IMR-90 (cell line): Measurements from ENCODE around the gene SOX9. TPM values are rescaled to one million over a fixed set of nuclear protein-coding genes. Genes with fewer than 3 reads are reported as not detected.

ENCODE experiments used
- ATAC-seq: fragments of 200-7000 bp; cut with Tn5 transposase; 2 replicates; pipeline ENCODE4 v1.9.1; 2020; ENCODE audit warnings: low read depth, mild to moderate bottlenecking, moderate library complexity
- BruUV-seq: library from RNA; stranded (reverse); fragments of 400-500 nt; replicated peaks from 2 replicates; lab custom pipeline; 2021; lab: Mats Ljungman, UMichigan
- CTCF ChIA-PET: fragments of 300-600 bp; formaldehyde crosslinking; extraction: SDS; loops from one replicate; lab custom pipeline; 2021; ENCODE audit warnings: antibody characterized with exemption; lab: Yijun Ruan, JAX
- POLR2A ChIA-PET: fragments of 300-600 bp; sonication (Branson Sonifier 250); formaldehyde crosslinking; loops from one replicate; lab custom pipeline; 2022; ENCODE audit warnings: antibody characterized with exemption; ENCODE audit not compliant: unreplicated experiment; lab: Charles Lee
- DNase-seq: peaks from one replicate; pipeline ENCODE4 v3.0.0; 2013
- H2AFZ ChIP-seq: replicated peaks from 2 replicates; pipeline ENCODE3; 2013; ENCODE audit warnings: low read length, mild to moderate bottlenecking; ENCODE audit not compliant: poor library complexity
- H2AK5ac ChIP-seq: 2 replicates; pipeline ENCODE4 v1.6.1; 2013; ENCODE audit warnings: low read depth, low read length, inconsistent platforms
- H2AK9ac ChIP-seq: replicated peaks from 2 replicates; pipeline ENCODE3; 2013; ENCODE audit warnings: mild to moderate bottlenecking, low read depth, low read length, moderate library complexity; ENCODE audit not compliant: poor library complexity
- H2BK120ac ChIP-seq: 2 replicates; pipeline ENCODE4 v1.6.1; 2013; ENCODE audit warnings: low read depth, low read length, inconsistent platforms
- H2BK15ac ChIP-seq: 3 replicates; pipeline ENCODE4 v1.6.1; 2013; ENCODE audit warnings: low read depth, low read length, inconsistent platforms
- H2BK20ac ChIP-seq: 2 replicates; pipeline ENCODE4 v1.6.1; 2013; ENCODE audit warnings: low read depth, mild to moderate bottlenecking, inconsistent platforms, low read length, moderate library complexity
- H2BK5ac ChIP-seq: 2 replicates; pipeline ENCODE4 v1.6.1; 2013; ENCODE audit warnings: mild to moderate bottlenecking, low read depth, low read length, inconsistent platforms; ENCODE audit not compliant: poor library complexity, severe bottlenecking
- H3K14ac ChIP-seq: replicated peaks from 2 replicates; pipeline ENCODE4 v1.6.1; 2013; ENCODE audit warnings: low read depth, low read length, inconsistent platforms
- H3K18ac ChIP-seq: 2 replicates; pipeline ENCODE4 v1.6.1; 2013; ENCODE audit warnings: low read depth, low read length, control low read depth
- H3K23ac ChIP-seq: 2 replicates; pipeline ENCODE4 v1.6.1; 2013; ENCODE audit warnings: low read depth, low read length, inconsistent platforms
- H3K27ac ChIP-seq: 2 replicates; pipeline ENCODE4 v1.5.1; 2013; ENCODE audit warnings: mild to moderate bottlenecking, control low read depth, low read length; ENCODE audit not compliant: insufficient read depth
- H3K27me3 ChIP-seq: 2 replicates; pipeline ENCODE4 v1.6.1; 2013; ENCODE audit warnings: low read length; ENCODE audit not compliant: control insufficient read depth, insufficient read depth
- H3K36me3 ChIP-seq: 2 replicates; pipeline ENCODE4 v1.6.1; 2013; ENCODE audit warnings: low read length, mixed read lengths; ENCODE audit not compliant: control insufficient read depth, insufficient read depth
- H3K4ac ChIP-seq: 2 replicates; pipeline ENCODE4 v1.6.1; 2013; ENCODE audit warnings: low read depth, low read length, inconsistent platforms
- H3K4me1 ChIP-seq: 2 replicates; pipeline ENCODE4 v1.6.1; 2013; ENCODE audit warnings: low read length, mixed read lengths; ENCODE audit not compliant: control insufficient read depth, insufficient read depth
- H3K4me2 ChIP-seq: 2 replicates; pipeline ENCODE4 v1.6.1; 2013; ENCODE audit warnings: low read depth, mild to moderate bottlenecking, control low read depth, low read length, moderate library complexity
- H3K4me3 ChIP-seq: 2 replicates; pipeline ENCODE4 v1.5.1; 2013; ENCODE audit warnings: low read depth, mild to moderate bottlenecking, control low read depth, low read length, moderate library complexity; ENCODE audit not compliant: insufficient read depth
- H3K56ac ChIP-seq: 2 replicates; pipeline ENCODE4 v1.6.1; 2013; ENCODE audit warnings: low read length, inconsistent platforms; ENCODE audit not compliant: insufficient read depth; ENCODE audit errors: extremely low read depth
- H3K79me1 ChIP-seq, 2 experiments: 2 replicates each; pipeline ENCODE4 v1.6.1; 2013; ENCODE audit warnings: low read length in 2 of 2, inconsistent platforms in 1 of 2, low read depth in 1 of 2
- H3K9ac ChIP-seq: 2 replicates; pipeline ENCODE4 v1.6.1; 2013; ENCODE audit warnings: low read depth, low read length, control low read depth
- H3K9me1 ChIP-seq: 2 replicates; pipeline ENCODE4 v1.6.1; 2013; ENCODE audit warnings: low read length, inconsistent platforms; ENCODE audit not compliant: insufficient read depth
- H3K9me3 ChIP-seq: 2 replicates; pipeline ENCODE4 v1.6.1; 2013; ENCODE audit warnings: low read length; ENCODE audit not compliant: control insufficient read depth, insufficient read depth
- H4K20me1 ChIP-seq: 2 replicates; pipeline ENCODE4 v1.6.1; 2013; ENCODE audit warnings: low read length, inconsistent platforms; ENCODE audit not compliant: insufficient read depth
- H4K5ac ChIP-seq: 2 replicates; pipeline ENCODE4 v1.6.1; 2013; ENCODE audit warnings: mild to moderate bottlenecking, low read depth, low read length, control low read depth
- H4K8ac ChIP-seq, 2 experiments: 2 replicates each; pipeline ENCODE4 v1.6.1; 2013; ENCODE audit warnings: low read depth in 2 of 2, low read length in 2 of 2, control low read depth in 1 of 2, inconsistent platforms in 1 of 2
- H4K91ac ChIP-seq: 2 replicates; pipeline ENCODE4 v1.6.1; 2013; ENCODE audit warnings: low read depth, low read length, inconsistent platforms; ENCODE audit not compliant: insufficient read depth
- BHLHE40 ChIP-seq: fragments of 150-350 bp; IDR thresholded peaks from 2 replicates; pipeline ENCODE4 v1.6.1; 2016; ENCODE audit warnings: mild to moderate bottlenecking, low read depth, low read length
- CEBPB ChIP-seq: IDR thresholded peaks from 2 replicates; pipeline ENCODE4 v1.6.1; 2012; ENCODE audit warnings: low read depth, low read length, improper control_type of control experiment
- CHD1 ChIP-seq: IDR thresholded peaks from 2 replicates; pipeline ENCODE4 v1.6.1; 2012; ENCODE audit warnings: low read depth, low read length, improper control_type of control experiment
- CTCF ChIP-seq: conservative IDR thresholded peaks from 2 replicates; pipeline ENCODE4 v1.5.1; 2012; ENCODE audit warnings: mild to moderate bottlenecking, low read depth, low read length, improper control_type of control experiment
- ELK1 ChIP-seq: fragments of 150-350 bp; IDR thresholded peaks from 2 replicates; pipeline ENCODE4 v1.6.1; 2016; ENCODE audit warnings: low read depth, mild to moderate bottlenecking, low read length, moderate library complexity, borderline replicate concordance
- FOS ChIP-seq: fragments of 150-350 bp; IDR thresholded peaks from 2 replicates; pipeline ENCODE4 v1.6.1; 2016; ENCODE audit warnings: low read depth, low read length
- MAFK ChIP-seq: IDR thresholded peaks from 2 replicates; pipeline ENCODE4 v1.6.1; 2012; ENCODE audit warnings: low read depth, low read length, improper control_type of control experiment
- NFE2L2 ChIP-seq: fragments of 150-350 bp; IDR thresholded peaks from 2 replicates; pipeline ENCODE4 v1.6.1; 2016; ENCODE audit warnings: low read depth, mild to moderate bottlenecking, low read length
- POLR2A ChIP-seq: IDR thresholded peaks from 2 replicates; pipeline ENCODE4 v1.6.1; 2012; ENCODE audit warnings: mild to moderate bottlenecking, low read depth, low read length
- RAD21 ChIP-seq: IDR thresholded peaks from 2 replicates; pipeline ENCODE4 v1.6.1; 2012; ENCODE audit warnings: low read length, improper control_type of control experiment
- RCOR1 ChIP-seq: IDR thresholded peaks from 2 replicates; pipeline ENCODE4 v1.6.1; 2012; ENCODE audit warnings: mild to moderate bottlenecking, low read length, improper control_type of control experiment; ENCODE audit not compliant: insufficient replicate concordance
- RFX5 ChIP-seq: IDR thresholded peaks from 2 replicates; pipeline ENCODE4 v1.8.0; 2012; ENCODE audit warnings: low read depth, mild to moderate bottlenecking, low read length, moderate library complexity
- SMC3 ChIP-seq: fragments of 150-350 bp; IDR thresholded peaks from 2 replicates; pipeline ENCODE4 v1.6.1; 2016; ENCODE audit warnings: low read depth, mild to moderate bottlenecking, antibody characterized with exemption, low read length, moderate library complexity
- USF2 ChIP-seq: fragments of 150-350 bp; IDR thresholded peaks from 2 replicates; pipeline ENCODE4 v1.6.1; 2017; ENCODE audit warnings: mild to moderate bottlenecking, antibody characterized with exemption, low read length, low read depth
- WGBS, 2 experiments: methylation state at CpG; one replicate each; pipeline versions ENCODE4 v1.1.5 to v1.1.7; 2013; ENCODE audit warnings: missing lambda C conversion rate in 2 of 2; ENCODE audit not compliant: insufficient read length in 1 of 2; ENCODE audit errors: extremely low coverage in 2 of 2; 5-methylcytosine and 5-hydroxymethylcytosine counted together
- dilution Hi-C: fragments of 300-500 bp; cut with HindIII; formaldehyde crosslinking; loops from one replicate; pipeline ENCODE4 v1.14.3; 2018; ENCODE audit warnings: low sequenced_read_pairs; ENCODE audit not compliant: unreplicated experiment
- in situ Hi-C: fragments of 300-500 bp; cut with MboI; formaldehyde crosslinking; loops from 3 replicates; pipeline ENCODE4 v1.14.3; 2019; ENCODE audit warnings: low sequenced_read_pairs, inconsistent platforms, mixed read lengths
- intact Hi-C: fragments of 100-400 bp; cut with micrococcal nuclease; formaldehyde crosslinking; loops from 2 replicates; pipeline ENCODE4 v1.10.0; 2022
- polyA plus RNA-seq, 3 experiments: library from polyadenylated mRNA; depleted of rRNA; stranded (reverse); fragments of >200 nt; gene quantifications; 2 replicates each; pipeline ENCODE4 v1.2.3, GENCODE V29; 2012; ENCODE audit warnings: low replicate concordance in 1 of 3
- total RNA-seq: library from RNA; depleted of rRNA; stranded (reverse); fragments of >200 nt; gene quantifications from 2 replicates; pipeline ENCODE4 v1.2.3, GENCODE V29; 2012

Gene SOX9
- total and polyA plus RNA-seq, 2 of the 4 experiments (the other 2 are of a cell fraction) = 4.1 to 12.7 TPM

- Histone ChIP-seq H3K14ac (no peak overlapping the region), H3K4me3 (no peak overlapping the region), H3K9me3 (no peaks in the 10 kb centered on the region), H3K4me1 (no peaks in the 10 kb centered on the region; the same call in 1 of the 2 replicates), H2BK15ac (no peak overlapping the region), H2AK5ac (no peak overlapping the region; the same call in 1 of the 2 replicates), H4K91ac (no peak overlapping the region), H2BK120ac (no peak overlapping the region), H4K20me1 (no peaks in the 10 kb centered on the region), H3K18ac (no peak overlapping the region; the same call in 1 of the 2 replicates), H4K8ac (no peak overlapping the region), H3K79me1 (no peaks in the 10 kb centered on the region), H2BK5ac (no peak overlapping the region), H3K23ac (no peak overlapping the region), H3K4ac (no peak overlapping the region; the same call in 1 of the 2 replicates), H3K9me1 (no peaks in the 10 kb centered on the region), H3K4me2 (no peak overlapping the region), H3K27me3 (no peaks in the 10 kb centered on the region), H3K56ac (no peak overlapping the region), H3K9ac (no peak overlapping the region), H2BK20ac (no peak overlapping the region), H3K27ac (peak overlapping the region; percentile 9; the same call in 1 of the 2 replicates), H2AK9ac (peak overlapping the region; percentile 9), H2AFZ (peak overlapping the region; percentile 33), H4K5ac (no peak overlapping the region), H3K36me3 (no peaks in the 10 kb centered on the region)
- dilution Hi-C loops = no loop called here
- no TSS peak for BruUV-seq
- CTCF ChIA-PET = no interaction called here
- WGBS, 2 experiments = 47% methylated on average over 7 of the region's 15 CpGs; no CpG with 5 or more reads in 1 of the 2 experiments
- intact Hi-C loops = no loop called here
- in situ Hi-C loops = no loop called here
- DNase-seq (peak; percentile 44), ATAC-seq (peak; percentile 40; the same call in 1 of the 2 replicates)
- POLR2A ChIA-PET = no interaction called here
- no peak for TF ChIP-seq RCOR1
- no peak for TF ChIP-seq BHLHE40
- TF ChIP-seq CHD1 = no peak
- no peak for TF ChIP-seq RFX5
- no peak for TF ChIP-seq SMC3
- no peak for TF ChIP-seq RAD21
- no peak for TF ChIP-seq NFE2L2
- no peak for TF ChIP-seq MAFK
- no peak for TF ChIP-seq CEBPB
- TF ChIP-seq USF2 = no peak
- no peak for TF ChIP-seq FOS
- TF ChIP-seq ELK1 = no peak
- no peak for TF ChIP-seq CTCF
- TF ChIP-seq POLR2A = no peak
Observed at GRCh38 chr17:72158895-72159885, 38.4 kb downstream of the SOX9 start.
